ENCODE results near the gene DTNB.

DNA sequence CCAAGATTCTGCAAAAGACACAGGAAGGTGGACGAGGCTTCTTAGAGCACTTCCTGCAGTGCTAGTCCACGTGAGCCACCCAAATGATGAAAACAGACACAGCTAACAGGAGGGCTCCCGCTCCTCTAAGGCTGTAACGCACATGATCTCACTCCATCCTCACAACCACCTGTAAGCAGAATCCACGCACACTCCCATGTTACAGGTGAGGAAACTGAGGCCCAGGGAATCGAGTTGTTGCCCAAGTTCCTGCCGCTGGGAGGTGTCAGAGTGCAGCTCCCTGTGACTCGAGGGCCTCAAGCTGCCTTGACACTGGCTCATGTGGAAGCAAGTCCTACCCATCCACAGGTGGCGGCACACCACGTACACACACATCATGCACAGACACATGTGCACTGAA lies 336.1 kb downstream of the DTNB start:
- no peak for TF ChIP-seq CTCF (IDR thresholded peaks at IDR 0.05)
- TF ChIP-seq POLR2A (IDR thresholded peaks at IDR 0.05): no peak
